GM19025 (cell line): ENCODE measurements around the gene ETV3L.

Experiments
- ATAC-seq: cut with Tn5 transposase; IDR thresholded peaks from one replicate; pipeline ENCODE4 v1.9.1; 2021; ENCODE audit warnings: mild to moderate bottlenecking, low read depth, moderate library complexity; ENCODE audit not compliant: unreplicated experiment

The ETV3L gene

DNA sequence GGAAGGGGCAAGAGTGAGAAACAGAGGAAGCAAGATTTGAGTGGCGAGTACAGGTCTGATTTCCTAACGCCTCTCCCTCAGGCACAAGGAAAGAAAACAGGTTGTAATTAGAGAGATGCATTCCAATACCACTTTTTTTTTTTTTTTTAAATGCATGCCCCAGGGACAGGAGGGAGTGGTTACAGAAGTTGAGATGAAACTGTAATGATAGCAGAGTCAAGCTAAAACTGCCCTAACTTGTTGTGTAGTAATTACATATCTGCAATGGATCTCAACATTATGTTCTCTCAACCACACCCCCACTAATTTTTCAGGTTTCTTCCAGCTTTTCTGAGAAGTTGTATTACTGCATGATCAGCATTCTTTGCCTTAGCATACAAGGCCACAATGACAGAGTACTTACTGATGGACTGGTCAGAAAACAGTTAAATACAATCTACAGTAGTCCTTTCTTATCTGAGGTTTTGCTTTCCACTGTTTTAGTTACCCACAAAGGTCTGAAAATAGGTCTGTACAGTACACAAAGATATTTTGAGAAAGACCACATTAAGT, 33.1 kb upstream of the ETV3L start:
- ATAC-seq: no peak

DNA sequence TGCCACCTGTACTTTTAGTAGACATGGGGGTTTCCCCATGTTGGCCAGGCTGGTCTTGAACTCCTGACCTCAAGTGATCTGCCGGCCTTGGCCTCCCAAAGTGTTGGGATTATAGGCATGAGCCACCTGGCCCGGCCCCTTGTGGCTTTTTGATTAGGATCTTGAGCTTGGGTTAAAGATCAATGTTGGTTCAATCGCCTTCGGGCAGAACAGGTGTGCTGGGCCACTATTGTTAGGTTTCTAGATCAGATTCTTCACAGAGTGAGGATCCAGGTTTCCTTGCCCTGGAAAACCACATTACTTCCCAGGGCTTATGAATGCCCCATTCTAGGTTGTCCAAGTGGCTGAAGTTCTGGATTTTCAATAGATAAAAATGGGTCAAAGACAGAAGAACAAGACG, 32.5 kb upstream of the ETV3L start:
- ATAC-seq: no peak

DNA sequence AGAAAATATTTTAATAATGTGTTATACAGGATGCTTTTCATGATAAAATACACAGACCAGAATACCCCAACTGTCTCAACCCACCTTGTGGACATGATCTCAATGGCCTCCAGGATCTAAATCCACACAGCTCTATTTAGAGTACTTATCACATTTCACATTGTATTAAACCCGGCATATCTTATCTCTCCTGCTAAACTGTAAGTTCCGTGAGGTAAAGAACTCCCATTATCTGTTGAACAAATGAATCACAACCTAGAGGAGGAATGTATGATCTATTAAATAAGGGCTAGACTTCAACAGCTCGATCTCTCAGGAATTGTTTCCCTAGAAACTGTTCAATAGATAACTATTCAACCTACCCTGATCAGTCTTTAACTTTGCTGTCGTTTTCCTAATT, 31.7 kb upstream of the ETV3L start:
- ATAC-seq: no peak

DNA sequence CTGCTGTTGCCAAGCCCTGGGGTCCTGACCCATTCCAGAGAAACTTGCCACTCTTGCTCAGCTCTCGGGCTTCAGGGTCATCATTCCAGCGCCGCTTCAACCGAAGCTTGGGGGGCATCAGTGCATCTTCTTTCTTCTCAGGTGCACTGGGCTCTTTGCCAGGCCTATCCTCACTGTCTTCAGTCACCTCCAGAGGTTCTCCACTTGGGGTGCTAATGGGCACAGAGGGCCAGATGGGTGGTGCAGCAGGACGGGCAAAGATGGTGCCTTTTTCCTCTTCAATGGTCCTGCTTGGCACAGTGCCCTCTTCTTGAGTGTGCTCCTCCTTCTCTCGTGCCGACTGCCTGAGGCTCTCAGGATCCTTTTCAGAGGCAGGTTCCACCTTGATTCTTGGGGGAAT, 25.2 kb upstream of the ETV3L start:
- ATAC-seq: no peak

DNA sequence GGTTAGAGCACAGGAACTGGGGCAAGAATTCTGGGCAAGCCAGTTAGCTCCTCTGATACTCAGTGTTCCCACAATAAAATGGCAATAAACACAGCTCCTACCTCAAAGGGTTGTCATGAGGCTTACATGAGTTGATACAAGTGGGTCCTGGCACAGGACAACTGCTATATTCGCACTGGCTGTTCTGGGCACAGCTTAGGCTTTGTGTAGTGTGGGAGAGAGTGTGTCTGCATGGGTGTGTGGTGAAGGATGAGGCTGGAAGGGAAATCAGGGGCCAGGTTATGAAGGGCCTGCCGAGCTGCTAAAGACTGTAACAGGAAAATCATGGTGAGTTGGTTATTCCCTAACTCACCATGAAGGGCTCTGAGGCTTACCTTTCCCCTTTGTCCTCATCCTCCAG, 19.8 kb upstream of the ETV3L start:
- ATAC-seq: no peak

DNA sequence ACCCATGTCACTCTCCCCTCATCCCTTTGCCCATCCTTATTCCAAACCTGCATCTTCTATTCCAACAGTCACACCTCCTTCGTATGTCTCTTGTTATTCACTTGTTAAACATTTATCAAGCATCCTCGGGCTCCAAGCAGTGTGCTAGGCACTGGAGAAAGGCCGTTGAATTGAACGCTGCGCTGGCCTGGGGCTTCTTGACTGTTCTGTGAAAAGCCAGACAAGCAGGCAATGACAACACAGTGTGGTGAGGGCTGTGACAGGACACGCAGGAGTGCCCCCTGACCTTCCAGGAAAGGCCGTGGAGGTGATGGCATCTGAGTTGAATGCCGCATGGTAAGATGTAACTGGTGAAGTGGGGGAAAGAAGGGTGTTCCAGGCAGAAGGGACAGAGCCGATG, 19.4 kb upstream of the ETV3L start:
- ATAC-seq: no peak

DNA sequence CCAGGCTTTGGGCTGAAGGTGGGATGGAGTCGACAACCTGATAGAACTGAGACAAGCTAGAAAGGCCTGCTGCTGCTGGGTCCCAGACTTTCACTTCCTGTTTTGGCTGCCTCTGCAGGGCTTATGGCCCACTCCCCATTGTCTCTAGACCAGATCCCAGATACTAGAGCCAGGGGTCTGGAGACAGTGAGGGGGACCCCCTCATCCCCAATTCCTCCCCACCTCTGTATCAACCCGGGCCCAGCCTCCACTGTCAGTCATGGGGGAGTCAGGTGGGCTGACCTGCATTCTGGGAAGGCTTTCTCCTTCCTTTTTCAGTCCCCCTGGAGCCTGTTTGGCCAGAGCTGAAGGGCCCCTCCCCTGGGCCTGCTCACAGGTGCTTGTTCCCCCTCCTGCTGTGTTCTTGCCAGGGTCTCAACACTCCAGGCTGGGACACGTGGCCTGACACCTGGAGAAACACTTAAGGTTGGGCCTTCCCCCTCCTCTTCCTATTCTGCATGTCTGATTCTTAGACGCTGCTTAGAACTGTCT, 18.0 kb upstream of the ETV3L start:
- no peak for ATAC-seq

DNA sequence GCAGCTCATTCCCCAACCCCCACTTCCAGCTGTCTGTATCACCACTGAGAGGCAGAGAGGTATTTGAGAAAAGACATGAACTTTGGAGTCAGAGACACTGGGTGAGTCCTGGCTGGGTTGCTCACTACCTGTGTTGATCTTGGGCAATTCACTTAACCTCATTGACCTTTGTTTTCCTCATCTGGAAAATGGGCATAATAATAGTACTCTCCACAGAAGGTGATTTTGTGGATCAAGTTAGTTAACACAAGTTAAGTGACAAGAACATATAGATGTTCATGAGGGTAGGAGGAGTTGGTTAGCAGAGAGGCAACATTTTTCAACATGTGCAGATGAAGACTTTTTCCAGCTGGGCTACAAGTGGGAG, 17.1 kb upstream of the ETV3L start:
- ATAC-seq: no peak

DNA sequence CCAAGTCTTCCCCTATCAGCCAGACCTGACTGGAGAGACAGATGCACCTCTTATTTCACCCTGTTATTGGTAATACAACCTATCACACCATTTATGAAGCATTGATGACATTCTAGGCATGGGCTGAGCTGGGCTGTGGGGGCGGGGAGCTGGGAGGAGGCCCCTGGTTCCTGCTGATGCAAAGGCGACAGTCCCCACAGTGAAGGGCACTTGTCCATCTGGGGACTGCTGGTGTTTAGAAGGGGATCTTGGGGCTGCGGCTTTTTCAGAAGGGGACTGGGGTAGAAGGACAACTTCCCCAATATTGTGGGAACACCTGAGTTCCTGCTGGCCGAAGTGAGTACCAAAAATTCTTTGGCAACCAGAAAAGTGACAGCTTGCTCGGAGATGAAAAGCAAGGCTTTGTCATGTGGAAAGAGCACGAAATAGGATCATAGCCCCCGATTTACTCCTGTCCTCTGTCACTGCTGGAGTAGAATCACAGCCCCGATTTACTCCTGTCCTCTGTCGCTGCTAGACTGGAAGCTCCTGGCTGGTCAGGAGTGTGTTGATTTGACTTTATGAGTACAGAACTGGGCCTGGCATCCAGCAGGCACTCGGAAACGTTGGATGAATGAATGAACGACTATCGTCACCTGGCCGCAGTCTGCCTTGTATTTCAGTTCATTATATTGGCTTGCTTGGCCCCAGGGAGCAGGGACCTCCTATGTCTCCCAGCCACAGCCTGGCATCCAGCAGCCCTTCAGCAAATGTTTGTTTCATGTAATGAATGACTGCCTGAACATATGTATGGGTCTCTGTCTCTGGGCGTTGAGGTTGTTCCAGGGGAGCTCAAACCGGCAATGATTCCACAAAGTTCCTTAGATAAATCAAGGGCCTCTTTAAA, 16.5 kb upstream of the ETV3L start:
- no peak for ATAC-seq

DNA sequence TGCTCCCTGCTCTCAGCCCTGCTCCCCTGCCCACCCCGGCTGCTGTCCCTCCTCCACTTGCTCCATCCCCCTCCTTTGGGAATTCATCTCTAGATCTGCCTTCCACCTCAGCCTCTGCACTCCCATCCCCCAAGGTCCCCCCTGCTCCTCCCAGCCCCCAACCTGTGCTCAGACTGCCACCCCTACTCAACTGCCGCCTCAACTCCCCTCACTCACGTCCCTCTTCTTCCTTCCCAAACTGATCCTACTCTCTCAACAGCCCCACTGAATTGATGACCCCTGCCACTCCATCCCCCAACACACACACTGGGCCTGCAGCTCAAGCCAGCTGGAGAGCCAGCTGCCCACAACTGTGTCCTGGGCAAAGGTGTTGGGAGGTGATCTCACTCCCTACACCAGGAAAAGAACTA, 15.8 kb upstream of the ETV3L start:
- ATAC-seq: no peak

DNA sequence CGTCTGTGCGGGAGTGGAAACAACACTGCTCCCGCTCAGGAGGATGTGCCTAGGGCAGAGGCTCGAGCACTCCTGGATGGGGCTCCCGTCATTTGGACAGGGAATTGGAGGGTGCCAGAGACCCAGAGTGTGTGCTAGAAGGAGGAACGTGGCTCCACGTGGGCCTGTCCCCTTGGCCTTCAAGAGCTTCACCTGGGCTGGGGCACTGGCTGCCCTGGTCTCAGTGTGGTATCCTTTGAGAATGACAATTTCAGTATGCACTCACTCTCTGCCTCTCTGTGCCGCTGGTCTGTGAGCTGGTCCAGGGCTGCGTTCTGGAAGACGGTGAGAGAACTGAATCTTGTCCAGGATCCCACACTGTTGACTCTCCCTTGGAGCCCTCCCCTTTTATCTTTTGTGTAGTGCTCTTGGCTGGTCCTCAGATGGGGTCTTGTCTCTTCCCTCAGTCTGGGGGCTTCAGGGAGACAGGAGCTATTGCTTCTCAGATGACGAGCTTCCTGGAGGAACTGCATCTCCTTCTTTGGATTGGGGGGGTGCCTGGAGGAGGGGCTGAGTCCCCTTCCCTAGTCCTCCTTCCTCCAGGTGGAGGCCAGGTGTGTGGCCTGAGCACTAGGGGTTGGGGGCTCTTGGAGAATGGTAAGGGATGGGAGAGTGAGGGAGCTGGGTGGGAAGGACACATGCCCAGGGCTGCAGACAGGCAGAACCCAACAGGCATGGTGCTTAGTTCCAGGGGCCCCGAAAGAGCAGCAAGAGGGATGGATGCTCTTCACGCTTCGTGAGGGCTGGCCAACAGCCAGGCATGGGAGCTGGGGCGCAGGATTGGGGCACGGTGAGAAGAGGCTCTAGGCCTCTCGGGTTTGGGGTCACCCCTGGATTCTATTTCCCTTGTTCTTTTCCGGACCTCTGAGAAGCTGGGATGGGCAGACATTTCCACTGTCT, 14.8 kb upstream of the ETV3L start:
- no peak for ATAC-seq

DNA sequence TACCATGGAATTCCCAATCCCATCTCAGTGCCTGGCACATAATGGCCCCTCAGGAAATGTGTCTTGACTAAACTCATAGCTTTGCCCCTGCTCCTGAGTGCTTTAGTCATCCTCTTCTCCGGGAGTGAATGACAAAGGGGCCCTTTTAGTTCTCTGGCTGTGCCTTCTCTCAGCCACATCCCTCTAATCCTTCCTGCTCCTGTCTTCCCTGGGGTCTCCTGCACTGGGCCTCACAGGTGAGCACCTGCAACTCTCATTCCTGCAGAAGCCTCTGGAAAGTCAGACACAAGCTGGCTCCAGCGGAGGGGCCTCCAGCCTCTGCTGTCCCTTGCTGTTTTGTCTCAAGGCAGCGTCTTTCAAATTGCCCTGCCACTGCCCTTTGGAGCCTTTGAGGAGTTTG, 14.0 kb upstream of the ETV3L start:
- ATAC-seq: no peak

DNA sequence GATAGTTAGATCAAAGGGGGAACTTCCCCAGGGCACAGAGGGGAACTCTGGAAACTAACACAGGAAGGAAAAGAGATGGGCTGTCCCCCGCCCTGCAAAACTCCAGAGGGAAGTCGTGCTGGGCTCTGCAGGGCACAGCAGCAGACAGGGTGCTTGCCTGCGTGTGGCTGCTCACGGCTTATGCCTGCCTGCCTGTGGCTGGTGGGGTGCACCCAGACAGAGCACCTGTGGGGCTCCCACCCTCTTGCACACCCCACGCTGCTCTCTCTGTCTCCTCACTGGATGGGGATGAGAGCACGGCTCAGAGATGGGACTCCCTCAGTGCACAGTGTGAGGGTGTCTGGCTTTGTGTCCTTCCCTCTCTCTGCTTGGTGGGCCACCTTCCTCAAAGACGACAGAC, 13.5 kb upstream of the ETV3L start:
- no peak for ATAC-seq

DNA sequence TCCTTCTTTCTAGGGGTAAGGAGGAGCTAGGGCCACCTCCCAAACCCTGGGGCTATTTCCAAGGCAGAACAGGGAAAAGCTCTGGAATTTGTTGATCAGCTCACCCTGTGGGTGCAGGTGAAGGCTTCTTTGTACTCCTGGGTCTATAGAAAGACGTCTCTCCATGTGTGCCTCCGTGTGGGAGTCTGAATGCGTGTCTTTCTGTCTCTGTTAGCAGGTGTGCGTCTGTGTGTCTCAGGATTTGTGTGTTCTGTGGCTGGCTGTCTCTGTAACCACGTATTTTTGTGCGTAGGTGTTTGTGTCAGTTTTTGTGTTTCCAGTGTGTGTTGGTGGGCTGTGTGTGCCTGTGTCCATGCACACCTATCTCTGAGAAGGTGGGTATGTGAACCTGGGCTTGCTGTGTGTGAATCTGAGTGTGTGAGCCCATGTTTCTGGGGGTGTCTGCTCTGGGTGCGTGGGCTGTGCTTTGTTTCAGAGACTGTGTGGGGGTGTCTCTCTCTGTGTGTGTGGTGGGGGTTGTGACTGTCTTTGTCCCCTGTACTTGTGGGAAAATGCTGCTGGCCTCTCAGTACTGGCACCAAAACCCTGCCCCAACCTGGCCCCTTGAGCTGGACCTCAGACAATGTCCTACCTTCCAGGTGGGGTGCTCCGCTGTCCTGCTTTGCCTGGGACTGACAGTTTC, 12.7 kb upstream of the ETV3L start:
- no peak for ATAC-seq

DNA sequence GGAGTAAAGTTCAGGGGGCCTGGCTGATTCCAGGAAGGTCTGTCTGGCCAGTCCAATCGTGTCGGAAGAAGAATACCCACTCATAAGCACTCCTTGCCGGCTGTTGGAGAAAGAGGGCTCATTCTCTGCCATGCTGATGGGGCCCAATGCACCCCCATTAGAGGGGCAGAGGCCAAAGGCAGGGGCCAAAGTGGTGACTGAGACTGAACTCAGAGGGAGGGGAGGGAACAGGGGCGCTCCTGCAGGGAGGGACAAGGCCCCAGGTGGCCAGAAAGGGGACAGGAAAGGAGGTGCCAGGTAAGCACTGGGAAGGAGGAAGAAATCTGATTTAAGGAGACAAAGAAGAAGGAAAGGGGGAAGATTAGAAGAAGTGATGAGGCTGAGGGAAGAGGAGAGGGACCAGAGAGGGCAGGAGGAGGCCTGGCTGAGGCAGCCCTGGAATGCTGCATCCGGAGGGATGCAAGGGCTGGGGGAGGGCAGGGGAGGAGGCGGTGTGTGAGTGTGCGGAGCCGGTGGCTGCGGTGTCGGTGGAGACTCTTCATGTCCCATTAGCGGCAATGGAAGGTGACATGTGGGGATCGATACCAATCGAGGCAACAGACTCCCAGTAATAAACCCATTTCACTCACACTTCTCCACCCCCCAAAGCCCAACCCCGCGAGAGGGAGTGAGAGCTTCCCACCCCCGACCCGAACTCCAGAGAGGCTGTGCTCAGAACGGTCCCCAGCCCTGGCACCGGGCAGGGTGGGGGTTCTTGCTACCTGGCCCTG, 12.0 kb upstream of the ETV3L start:
- ATAC-seq: no peak

DNA sequence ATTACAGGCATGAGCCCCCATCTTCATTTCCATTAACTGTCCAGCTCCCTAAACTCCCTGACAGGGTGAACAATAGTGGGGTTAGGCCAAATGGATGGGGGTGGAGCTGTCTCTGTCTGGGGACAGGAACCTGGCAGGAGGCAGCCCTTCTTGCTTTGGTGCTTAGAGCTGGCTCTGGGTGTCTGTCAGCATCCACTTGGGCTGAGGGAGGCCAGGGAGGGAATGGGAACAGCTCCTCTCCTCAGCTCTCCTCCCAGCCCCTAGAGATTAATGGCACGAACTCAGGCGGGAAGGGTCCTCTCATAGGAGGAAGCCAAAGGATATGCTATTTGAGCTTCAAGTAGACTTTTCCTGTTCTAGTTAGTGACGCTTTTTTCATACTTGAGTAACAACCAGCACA, 11.1 kb upstream of the ETV3L start:
- ATAC-seq: no peak

DNA sequence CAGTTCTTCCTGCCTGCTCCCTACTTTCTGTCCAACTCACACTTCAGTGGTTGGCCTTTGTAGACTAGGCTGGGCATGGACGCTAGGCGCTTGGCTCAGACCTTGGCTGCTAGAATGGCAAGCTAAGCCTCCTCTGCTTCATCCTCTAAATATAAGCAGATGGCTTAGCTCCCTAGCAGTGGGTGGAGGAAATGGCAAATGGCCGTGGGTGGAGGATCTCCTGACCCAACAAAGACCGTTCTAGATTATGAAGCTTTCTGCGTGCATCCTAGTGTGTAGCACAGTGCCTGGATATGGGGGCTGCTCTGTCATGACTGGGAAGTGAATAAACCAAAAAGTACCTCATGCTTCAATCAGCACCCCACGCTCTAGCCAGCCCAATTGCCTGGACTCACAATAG, 10.4 kb upstream of the ETV3L start:
- ATAC-seq: no peak

DNA sequence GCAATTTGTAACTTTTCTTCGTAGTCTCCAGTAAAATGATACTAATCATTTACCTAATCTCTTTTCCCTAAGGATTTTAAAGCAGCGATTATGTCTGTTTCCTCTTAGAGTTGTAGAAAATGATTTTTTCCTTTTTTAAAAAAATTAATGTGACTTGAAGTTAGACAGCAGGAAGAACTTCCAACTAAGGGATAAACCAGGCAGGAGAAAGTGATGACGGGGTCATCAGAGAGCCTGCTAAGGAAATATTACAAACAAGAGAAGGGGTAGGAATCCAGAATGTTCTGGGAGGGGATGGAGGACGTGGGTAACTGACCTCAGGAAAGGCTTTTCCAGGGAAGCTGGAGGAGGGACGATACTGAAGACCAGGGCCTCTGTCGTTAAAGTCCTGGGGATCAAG, 8.8 kb upstream of the ETV3L start:
- no peak for ATAC-seq

DNA sequence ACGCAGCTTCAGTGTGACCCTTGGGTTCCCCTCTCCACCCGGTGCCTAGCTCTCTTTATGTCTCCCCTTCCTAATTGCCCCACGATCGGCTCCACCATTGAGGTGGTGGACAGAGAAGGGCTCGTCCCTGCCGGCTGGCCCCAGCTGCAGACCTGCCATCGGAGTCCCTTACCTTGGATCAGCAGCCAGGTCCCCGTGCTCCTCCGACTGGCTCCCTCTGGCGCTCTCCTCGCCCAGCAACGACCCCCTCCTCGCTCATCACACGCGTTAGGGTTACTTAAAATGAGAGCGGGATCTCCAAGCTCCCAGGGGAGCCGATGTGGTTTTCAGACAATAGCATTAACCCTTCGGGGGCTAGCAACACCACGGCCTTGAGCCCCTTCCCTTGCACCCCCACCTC, 8.1 kb upstream of the ETV3L start:
- ATAC-seq: no peak

DNA sequence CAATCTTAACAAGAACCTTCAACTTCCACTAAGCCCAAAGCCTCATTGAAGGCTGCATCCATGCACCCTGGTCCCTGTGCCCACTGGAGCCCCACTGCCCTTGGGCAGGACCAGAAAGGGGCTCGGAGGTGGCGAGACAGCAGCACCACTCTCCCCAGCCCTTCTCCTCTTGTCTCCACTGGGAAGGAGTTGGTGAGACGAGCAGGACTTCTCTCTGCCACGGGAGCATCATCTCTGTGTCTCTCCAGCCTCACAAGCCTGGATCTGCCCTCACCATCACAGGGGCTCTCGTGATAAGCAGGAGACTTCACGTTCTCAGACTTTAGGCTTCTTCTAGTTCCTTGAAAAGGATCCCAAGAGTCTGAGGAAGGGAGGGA, 7.2 kb upstream of the ETV3L start:
- no peak for ATAC-seq
